ENCODE data around the gene GHRH. TPM values are rescaled to one million over a fixed set of nuclear protein-coding genes. Genes with fewer than 3 reads are reported as not detected.
A peak's percentile ranks its signal among the peaks of the same experiment; 100 is the strongest.

Gene GHRH
- total RNA-seq, 1 experiment from 2014 or later: not detected

GRCh38 chr20:37294262-37294981 lies 32.8 kb upstream of the GHRH start:
- peaks cover 2 to 15% of the 10 kb centered on the region in 2 experiments; a peak in 3 of 4 replicates for H3K36me3 ChIP-seq (ENCODE audit: control insufficient read depth in 1 of 2, insufficient read depth in 2 of 2, low read length in 2 of 2)
- TSS peak; percentile 85 for BruUV-seq (replicated peaks)
- peak overlapping the region; percentile 53 for H3K9ac ChIP-seq (ENCODE audit: low read length)
- RAD21 ChIA-PET (ENCODE audit: low non-redundant PET in 1 of 2, low total read pairs in 2 of 2, uncharacterized antibody in 2 of 2, unreplicated experiment in 2 of 2): no interaction called here
- DNase-seq (ENCODE audit: low read depth, low spot score) (no peak), ATAC-seq (peak; percentile 59)
- H3K27me3 ChIP-seq (ENCODE audit: insufficient read depth, low read length): no peaks in the 10 kb centered on the region
- H3K4me3 ChIP-seq (replicated peaks in 1 of 2; ENCODE audit: low read depth in 1 of 2, low read length in 2 of 2): peak overlapping the region in 1 of 2 experiments; percentile 32; a peak in 2 of 4 replicates
- no peak overlapping the region for H2AFZ ChIP-seq (ENCODE audit: low read depth, low read length, poor library complexity, severe bottlenecking)
- H4K20me1 ChIP-seq (ENCODE audit: insufficient read depth): no peaks in the 10 kb centered on the region
- H3K27ac ChIP-seq (ENCODE audit: low read depth, low read length): peak overlapping the region; percentile 86
- CTCF ChIA-PET: interaction anchor here (1.4 kb wide), 1 partner anchor 99 kb away, joined by 3 read pairs; no protein-coding TSS in a partner anchor
- H3K9me2 ChIP-seq (ENCODE audit: insufficient read depth): no peaks in the 10 kb centered on the region
- TF ChIP-seq EZH2phosphoT487 (IDR thresholded peaks at IDR 0.05; ENCODE audit: borderline replicate concordance): no peak
- no peak for TF ChIP-seq TCF7L2 (IDR thresholded peaks at IDR 0.05; ENCODE audit: borderline replicate concordance, extremely low read depth, insufficient read depth, insufficient read length)
- TF ChIP-seq EGR1 (IDR thresholded peaks at IDR 0.05; ENCODE audit: low read depth): no peak
- no peak for TF ChIP-seq CBX3 (IDR thresholded peaks at IDR 0.05; ENCODE audit: low read depth)
- TF ChIP-seq RAD21 (IDR thresholded peaks at IDR 0.05; ENCODE audit: low read depth): no peak
- no peaks in the 10 kb centered on the region for H3K9me3 ChIP-seq (ENCODE audit: control insufficient read depth in 1 of 2, insufficient read depth in 1 of 2, low read depth in 1 of 2, low read length in 2 of 2)
- peaks cover 34 to 65% of the 10 kb centered on the region in 2 experiments for H3K4me1 ChIP-seq (ENCODE audit: control insufficient read depth in 1 of 2, insufficient read depth in 2 of 2, low read length in 2 of 2)
- H3K79me2 ChIP-seq (ENCODE audit: insufficient read depth, low read length): peaks cover 97% of the 10 kb centered on the region
- intact Hi-C loops (cut with micrococcal nuclease): loop anchor here (5.0 kb wide), 1 partner anchor 88 kb away; no protein-coding TSS in a partner anchor
- POLR2A ChIA-PET: interaction anchor here (0.9 to 1.1 kb wide), 3 partner anchors 9 to 83 kb away, joined by 3 to 4 read pairs (median 3); no protein-coding TSS in a partner anchor
- peak overlapping the region; percentile 60 for H3K4me2 ChIP-seq (ENCODE audit: low read length)

GRCh38 chr20:37293301-37293943 lies 31.8 kb upstream of the GHRH start:
- Histone ChIP-seq H4K20me1 (ENCODE audit: insufficient read depth) (no peaks in the 10 kb centered on the region), H3K9ac (ENCODE audit: low read length) (peak overlapping the region; percentile 53), H3K9me3 (ENCODE audit: control insufficient read depth in 1 of 2, insufficient read depth in 1 of 2, low read depth in 1 of 2, low read length in 2 of 2) (no peaks in the 10 kb centered on the region), H3K9me2 (ENCODE audit: insufficient read depth) (no peaks in the 10 kb centered on the region), H3K79me2 (ENCODE audit: insufficient read depth, low read length) (peaks cover 87% of the 10 kb centered on the region), H3K4me1 (ENCODE audit: control insufficient read depth in 1 of 2, insufficient read depth in 2 of 2, low read length in 2 of 2) (peaks cover 37 to 71% of the 10 kb centered on the region in 2 experiments), H3K27me3 (ENCODE audit: insufficient read depth, low read length) (no peaks in the 10 kb centered on the region), H3K27ac (ENCODE audit: low read depth, low read length) (peak overlapping the region; percentile 86), H3K36me3 (ENCODE audit: control insufficient read depth in 1 of 2, insufficient read depth in 2 of 2, low read length in 2 of 2) (peaks cover 2 to 15% of the 10 kb centered on the region in 2 experiments; a peak in 3 of 4 replicates), H2AFZ (ENCODE audit: low read depth, low read length, poor library complexity, severe bottlenecking) (no peak overlapping the region), H3K4me2 (ENCODE audit: low read length) (peak overlapping the region; percentile 60), H3K4me3 (replicated peaks in 1 of 2; ENCODE audit: low read depth in 1 of 2, low read length in 2 of 2) (no peak overlapping the region)
- BruUV-seq (replicated peaks): no TSS peak
- CTCF ChIA-PET: no interaction called here
- RAD21 ChIA-PET (ENCODE audit: low non-redundant PET in 1 of 2, low total read pairs in 2 of 2, uncharacterized antibody in 2 of 2, unreplicated experiment in 2 of 2): no interaction called here
- intact Hi-C loops (cut with micrococcal nuclease): loop anchor here (5.0 kb wide), 1 partner anchor 89 kb away; no protein-coding TSS in a partner anchor
- POLR2A ChIA-PET: no interaction called here
- ATAC-seq (no peak), DNase-seq (ENCODE audit: low read depth, low spot score) (no peak)
- TF ChIP-seq EGR1 (IDR thresholded peaks at IDR 0.05; ENCODE audit: low read depth) (no peak), POLR2A (IDR thresholded peaks at IDR 0.05; ENCODE audit: borderline replicate concordance, extremely low read depth, insufficient read depth, insufficient read length) (no peak), ZBTB33 (IDR thresholded peaks at IDR 0.05; ENCODE audit: extremely low read depth, insufficient replicate concordance, low read length) (no peak), ZNF274 (IDR thresholded peaks at IDR 0.05; ENCODE audit: low read depth, low read length) (no peak), MAX (IDR thresholded peaks at IDR 0.05) (no peak), JUND (IDR thresholded peaks at IDR 0.05) (no peak), EZH2 (IDR thresholded peaks at IDR 0.05) (no peak), ZFX (IDR thresholded peaks at IDR 0.05) (no peak), RAD21 (IDR thresholded peaks at IDR 0.05; ENCODE audit: low read depth) (no peak), ELF1 (IDR thresholded peaks at IDR 0.05; ENCODE audit: borderline replicate concordance, low read depth) (no peak), FOSL1 (IDR thresholded peaks at IDR 0.05; ENCODE audit: low read depth) (no peak), SP1 (IDR thresholded peaks at IDR 0.05; ENCODE audit: low read depth) (no peak), CBX3 (IDR thresholded peaks at IDR 0.05; ENCODE audit: low read depth) (no peak), SRF (IDR thresholded peaks at IDR 0.05; ENCODE audit: low read depth) (no peak), SIN3A (IDR thresholded peaks at IDR 0.05; ENCODE audit: low read depth) (no peak), POLR2AphosphoS5 (IDR thresholded peaks at IDR 0.05; ENCODE audit: low read depth, low read length) (no peak)

All from HCT116 (cell line).